Hepatocyte (in vitro differentiated cells): ENCODE measurements around the gene C1orf52.

Source experiments
- EZH2 ChIP-seq: fragments of 200-600 bp; sonication (generic); IDR thresholded peaks from 2 replicates; pipeline ENCODE4 v1.6.1; 2016; ENCODE audit warnings: antibody characterized with exemption, mild to moderate bottlenecking, borderline replicate concordance
- TF ChIP-seq, protein P1 (sequence below): fragments of 200-600 bp; sonication (generic); IDR thresholded peaks from 2 replicates; pipeline ENCODE4 v1.5.1; 2016; ENCODE audit warnings: antibody characterized with exemption, mild to moderate bottlenecking; ENCODE audit not compliant: poor library complexity

GRCh38 chr1:85280636-85281035 is 21.2 kb upstream of the C1orf52 start:
- TF ChIP-seq, protein P1, sequence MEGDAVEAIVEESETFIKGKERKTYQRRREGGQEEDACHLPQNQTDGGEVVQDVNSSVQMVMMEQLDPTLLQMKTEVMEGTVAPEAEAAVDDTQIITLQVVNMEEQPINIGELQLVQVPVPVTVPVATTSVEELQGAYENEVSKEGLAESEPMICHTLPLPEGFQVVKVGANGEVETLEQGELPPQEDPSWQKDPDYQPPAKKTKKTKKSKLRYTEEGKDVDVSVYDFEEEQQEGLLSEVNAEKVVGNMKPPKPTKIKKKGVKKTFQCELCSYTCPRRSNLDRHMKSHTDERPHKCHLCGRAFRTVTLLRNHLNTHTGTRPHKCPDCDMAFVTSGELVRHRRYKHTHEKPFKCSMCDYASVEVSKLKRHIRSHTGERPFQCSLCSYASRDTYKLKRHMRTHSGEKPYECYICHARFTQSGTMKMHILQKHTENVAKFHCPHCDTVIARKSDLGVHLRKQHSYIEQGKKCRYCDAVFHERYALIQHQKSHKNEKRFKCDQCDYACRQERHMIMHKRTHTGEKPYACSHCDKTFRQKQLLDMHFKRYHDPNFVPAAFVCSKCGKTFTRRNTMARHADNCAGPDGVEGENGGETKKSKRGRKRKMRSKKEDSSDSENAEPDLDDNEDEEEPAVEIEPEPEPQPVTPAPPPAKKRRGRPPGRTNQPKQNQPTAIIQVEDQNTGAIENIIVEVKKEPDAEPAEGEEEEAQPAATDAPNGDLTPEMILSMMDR: no peak
- no peak for TF ChIP-seq EZH2
